HL-60/S4 treated with retinoic acid at 250 ng/mL for 4 days and 3 days (cell line): Measurements from ENCODE around the gene CHGA.

ENCODE experiments used
- in situ Hi-C: fragments of 300-500 bp; cut with MboI; formaldehyde crosslinking; loops from 2 replicates; pipeline ENCODE4 v1.7.0; 2022; ENCODE audit warnings: low sequenced_read_pairs

Gene CHGA

GRCh38 chr14:92959189-92959531, 36.2 kb downstream of the CHGA start:
- in situ Hi-C loops, result no loop called here

GRCh38 chr14:92959761-92960680, 37.1 kb downstream of the CHGA start:
- in situ Hi-C loops, result no loop called here

- in situ Hi-C loops, result no loop called here
Measured at GRCh38 chr14:92960706-92961566, 38.0 kb downstream of the CHGA start.

GRCh38 chr14:92961567-92961855, 38.6 kb downstream of the CHGA start:
- in situ Hi-C loops, result no loop called here

- in situ Hi-C loops, result no loop called here
Measured at GRCh38 chr14:92962031-92962830, 39.3 kb downstream of the CHGA start.

- in situ Hi-C loops, result no loop called here
Measured at GRCh38 chr14:92962831-92963095, 39.8 kb downstream of the CHGA start.

- in situ Hi-C loops, result no loop called here
Measured at GRCh38 chr14:92963301-92964123, 40.6 kb downstream of the CHGA start.

GRCh38 chr14:92964124-92965109, 41.5 kb downstream of the CHGA start:
- in situ Hi-C loops, result no loop called here

- in situ Hi-C loops, result no loop called here
Measured at GRCh38 chr14:92965281-92965680, 42.3 kb downstream of the CHGA start.

- in situ Hi-C loops, result no loop called here
Measured at GRCh38 chr14:92967346-92967926, 44.5 kb downstream of the CHGA start.

- in situ Hi-C loops, result no loop called here
Measured at GRCh38 chr14:92968291-92969020, 45.5 kb downstream of the CHGA start.

- in situ Hi-C loops, result no loop called here
Measured at GRCh38 chr14:92969430-92969829, 46.5 kb downstream of the CHGA start.

- in situ Hi-C loops, result no loop called here
Measured at GRCh38 chr14:92969871-92970270, 46.9 kb downstream of the CHGA start.

GRCh38 chr14:92970271-92970670, 47.3 kb downstream of the CHGA start:
- in situ Hi-C loops, result no loop called here

GRCh38 chr14:92971601-92972180, 48.7 kb downstream of the CHGA start:
- in situ Hi-C loops, result no loop called here

GRCh38 chr14:92973261-92973797, 50.4 kb downstream of the CHGA start:
- in situ Hi-C loops, result no loop called here

GRCh38 chr14:92973798-92974372, 50.9 kb downstream of the CHGA start:
- in situ Hi-C loops, result no loop called here
